Fibroblast of skin of left quadriceps (primary cell): ENCODE results near the gene SCARF2.
"Not testable (repeated sequence)": the region's sequence is repeated elsewhere in the genome, so short reads cannot be mapped to it uniquely, and the experiment has no call there.

Source experiments
- DNase-seq, 2 experiments: peaks; one replicate each; pipeline ENCODE4 v3.0.0-alpha.2; 2013; ENCODE audit warnings: low read depth in 2 of 2

The SCARF2 gene

DNA sequence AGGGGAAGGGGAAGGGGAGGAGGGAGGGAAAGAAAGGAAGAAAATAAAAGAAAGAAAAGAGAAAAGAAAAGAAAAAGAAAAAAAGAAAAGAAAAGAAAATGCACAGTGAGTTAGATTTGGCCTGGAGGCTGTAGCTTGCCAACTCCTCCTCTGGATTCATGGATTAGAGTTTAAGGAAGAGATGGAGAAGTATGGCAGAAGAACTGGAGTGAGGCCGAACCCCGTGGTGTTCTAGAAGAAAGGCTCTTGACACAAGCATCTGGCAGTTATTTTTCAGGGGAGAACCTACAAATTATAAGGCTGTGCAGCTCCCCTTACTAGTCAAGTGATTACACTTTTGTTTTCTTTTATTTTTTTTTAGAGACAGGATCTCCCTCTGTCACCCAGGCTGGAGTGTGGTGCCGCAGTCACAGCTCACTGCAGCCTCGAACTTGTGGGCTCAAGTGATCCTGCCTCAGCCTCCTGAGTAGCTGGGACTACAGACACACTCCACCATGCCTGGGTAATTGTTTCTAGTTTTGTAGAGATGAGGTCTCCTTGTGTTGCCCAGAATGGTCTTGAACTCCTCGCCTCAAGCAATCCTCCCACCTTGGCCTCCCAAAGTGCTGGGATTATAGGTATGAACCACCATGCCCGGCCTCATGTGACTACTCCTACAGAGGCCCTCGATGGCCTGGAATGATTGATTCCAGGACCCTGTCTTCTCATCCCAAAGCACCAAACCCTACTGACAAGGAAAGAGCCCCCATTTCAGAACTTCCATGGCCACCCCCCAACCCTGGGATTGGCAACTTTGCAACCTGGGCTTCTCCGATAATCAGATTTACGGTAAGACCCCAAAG is 24.2 kb downstream of the SCARF2 start:
- no peak for DNase-seq

DNA sequence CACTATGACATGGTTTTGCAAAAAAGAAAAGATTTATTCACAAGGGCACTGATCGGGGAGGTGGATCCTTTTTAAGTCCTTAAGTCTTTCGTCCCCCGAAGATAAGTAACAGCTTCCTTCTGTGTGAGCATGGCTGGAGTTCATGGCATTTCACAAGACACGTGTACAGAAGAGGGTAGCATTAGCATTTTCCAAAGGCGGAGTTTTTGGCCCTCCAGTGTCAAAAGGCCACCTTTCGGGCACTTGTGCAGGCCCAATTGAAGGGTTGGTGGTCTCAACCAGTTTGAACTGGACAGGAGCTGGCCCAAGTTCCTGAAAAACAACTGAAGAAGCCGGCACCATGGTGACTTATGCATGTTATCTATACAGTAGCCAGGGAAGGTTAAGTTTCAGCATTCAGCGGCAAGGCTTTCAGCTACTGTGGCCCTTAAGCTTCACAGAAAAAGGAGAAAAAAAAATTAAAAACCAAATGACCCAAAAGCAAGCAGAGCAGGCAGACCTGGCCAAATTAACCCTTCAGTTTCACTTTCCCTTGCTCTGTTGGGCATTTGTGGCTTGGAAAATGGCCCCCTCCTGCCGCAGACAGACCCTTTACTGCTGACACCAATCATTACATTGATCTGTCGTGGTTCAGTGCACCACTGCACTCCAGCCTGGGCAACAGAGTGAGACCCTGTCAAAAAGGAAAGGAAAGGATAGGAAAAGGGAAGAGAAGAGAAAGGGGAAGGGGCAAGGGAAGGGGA is 25.0 kb downstream of the SCARF2 start:
- no peak for DNase-seq

DNA sequence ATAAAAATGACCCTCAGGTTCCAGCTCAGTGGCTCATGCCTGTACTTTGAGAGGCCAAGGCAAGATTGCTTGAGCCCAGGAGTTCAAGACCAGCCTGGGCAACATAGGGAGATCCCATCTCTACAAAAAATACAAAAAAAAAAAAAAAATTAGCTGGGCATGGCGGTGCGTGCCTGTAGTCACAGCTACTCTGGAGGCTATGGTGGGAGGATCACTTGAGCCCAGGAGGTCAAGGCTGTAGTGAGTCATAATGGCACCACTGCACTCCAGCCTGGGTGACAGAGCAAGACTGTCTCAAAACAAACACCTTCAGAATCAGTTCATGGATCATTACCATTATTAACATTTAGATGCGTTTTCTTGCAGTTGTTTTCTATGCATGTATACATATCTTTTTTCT is 28.2 kb downstream of the SCARF2 start:
- not testable (repeated sequence) for DNase-seq

DNA sequence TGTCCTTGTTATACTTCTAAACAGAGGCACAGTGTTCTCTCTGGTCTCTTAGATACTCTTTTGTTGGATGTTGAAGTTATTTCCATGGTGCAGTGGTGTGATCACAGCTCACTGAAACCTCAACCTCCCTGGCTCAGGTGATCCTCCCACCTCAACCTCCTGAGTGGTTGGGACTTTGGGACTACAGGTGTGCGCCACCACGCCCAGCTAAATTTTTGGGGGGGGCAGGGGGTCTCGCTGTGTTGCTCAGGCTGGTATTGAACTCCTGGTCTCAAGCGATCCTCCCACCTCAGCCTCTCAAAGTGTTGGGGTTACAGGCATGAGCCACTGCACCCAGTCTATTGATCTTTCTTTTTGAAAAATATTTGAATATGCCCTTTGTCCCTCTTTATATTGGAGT is 28.7 kb downstream of the SCARF2 start:
- DNase-seq, result no peak

DNA sequence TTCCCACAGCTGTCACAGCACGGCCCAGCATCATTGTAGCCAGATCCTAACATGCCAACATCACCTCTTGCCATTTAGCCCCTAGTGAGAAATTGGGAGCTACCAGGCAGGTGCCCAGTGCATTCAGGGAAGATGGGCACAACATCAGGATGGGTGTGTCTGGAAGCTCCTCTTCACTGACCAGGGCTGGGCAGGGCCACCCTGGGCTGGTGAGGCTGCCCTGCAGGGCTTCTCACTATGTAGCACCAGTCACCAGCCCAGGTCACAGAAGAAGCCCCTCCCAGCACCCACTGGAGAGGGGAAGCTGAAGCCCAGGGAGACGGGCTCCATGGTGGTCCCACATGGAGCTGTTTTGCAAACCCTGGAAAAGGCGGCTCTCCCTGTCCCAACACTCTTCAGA is 29.8 kb downstream of the SCARF2 start:
- DNase-seq, result no peak

DNA sequence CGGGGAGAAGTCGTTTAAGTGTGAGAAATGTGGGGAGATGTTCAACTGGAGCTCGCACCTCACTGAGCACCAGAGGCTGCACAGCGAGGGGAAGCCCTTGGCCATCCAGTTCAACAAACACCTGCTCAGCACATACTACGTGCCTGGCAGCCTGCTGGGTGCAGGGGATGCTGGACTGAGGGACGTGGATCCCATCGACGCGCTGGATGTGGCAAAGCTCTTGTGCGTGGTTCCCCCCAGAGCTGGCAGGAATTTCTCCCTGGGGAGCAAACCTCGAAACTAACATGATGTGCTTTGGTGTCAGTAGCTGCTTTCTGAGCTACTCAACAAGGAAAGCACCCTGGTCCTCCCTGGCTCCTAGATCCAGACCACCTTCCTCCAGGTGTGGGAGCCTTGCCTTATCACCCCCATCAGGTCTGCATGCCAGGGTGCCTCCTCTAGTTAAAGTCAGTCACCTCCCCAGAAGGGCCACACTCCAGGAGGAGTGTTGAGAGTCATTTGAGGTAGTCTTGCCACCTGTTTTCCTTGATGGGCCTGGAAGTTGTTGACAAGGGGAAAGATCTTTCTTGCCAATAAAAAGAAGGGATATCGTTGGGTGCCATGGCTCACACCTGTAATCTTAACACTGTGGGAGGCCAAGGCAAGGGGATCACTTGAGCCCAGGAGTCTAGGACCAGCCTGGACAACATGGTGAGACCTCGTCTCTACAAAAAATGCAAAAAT is 30.8 kb downstream of the SCARF2 start:
- no peak for DNase-seq

DNA sequence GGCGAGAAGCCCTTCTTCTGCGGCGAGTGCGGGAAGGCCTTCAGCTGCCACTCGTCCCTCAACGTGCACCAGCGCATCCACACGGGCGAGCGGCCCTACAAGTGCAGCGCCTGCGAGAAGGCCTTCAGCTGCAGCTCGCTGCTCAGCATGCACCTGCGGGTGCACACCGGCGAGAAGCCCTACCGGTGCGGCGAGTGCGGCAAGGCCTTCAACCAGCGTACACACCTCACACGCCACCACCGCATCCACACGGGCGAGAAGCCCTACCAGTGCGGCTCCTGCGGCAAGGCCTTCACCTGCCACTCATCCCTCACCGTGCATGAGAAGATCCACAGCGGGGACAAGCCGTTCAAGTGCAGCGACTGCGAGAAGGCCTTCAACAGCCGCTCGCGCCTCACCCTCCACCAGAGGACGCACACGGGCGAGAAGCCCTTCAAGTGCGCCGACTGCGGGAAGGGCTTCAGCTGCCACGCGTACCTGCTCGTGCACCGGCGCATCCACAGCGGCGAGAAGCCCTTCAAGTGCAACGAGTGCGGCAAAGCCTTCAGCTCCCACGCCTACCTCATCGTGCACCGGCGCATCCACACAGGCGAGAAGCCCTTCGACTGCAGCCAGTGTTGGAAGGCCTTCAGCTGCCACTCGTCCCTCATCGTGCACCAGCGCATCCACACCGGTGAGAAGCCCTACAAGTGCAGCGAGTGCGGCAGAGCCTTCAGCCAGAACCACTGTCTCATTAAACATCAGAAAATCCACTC is 31.5 kb downstream of the SCARF2 start:
- DNase-seq, result no peak

DNA sequence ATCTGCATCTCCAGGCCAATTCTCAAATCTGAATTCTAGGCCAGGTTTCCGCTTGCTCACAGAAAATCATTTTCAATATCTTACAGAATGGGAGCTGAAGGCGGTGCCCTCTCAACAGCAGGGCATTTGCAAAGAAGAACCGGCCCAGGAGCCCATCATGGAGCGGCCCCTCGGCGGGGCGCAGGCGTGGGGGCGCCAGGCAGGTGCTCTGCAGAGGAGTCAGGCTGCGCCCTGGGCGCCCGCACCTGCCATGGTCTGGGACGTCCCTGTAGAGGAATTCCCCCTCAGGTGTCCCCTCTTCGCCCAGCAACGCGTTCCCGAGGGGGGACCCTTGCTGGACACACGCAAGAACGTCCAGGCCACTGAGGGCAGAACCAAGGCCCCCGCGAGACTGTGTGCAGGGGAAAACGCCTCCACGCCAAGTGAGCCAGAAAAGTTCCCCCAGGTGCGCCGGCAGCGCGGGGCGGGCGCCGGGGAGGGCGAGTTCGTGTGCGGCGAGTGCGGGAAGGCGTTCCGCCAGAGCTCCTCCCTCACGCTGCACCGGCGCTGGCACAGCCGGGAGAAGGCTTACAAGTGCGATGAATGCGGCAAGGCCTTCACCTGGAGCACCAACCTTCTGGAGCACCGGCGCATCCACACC is 32.2 kb downstream of the SCARF2 start:
- no peak for DNase-seq

DNA sequence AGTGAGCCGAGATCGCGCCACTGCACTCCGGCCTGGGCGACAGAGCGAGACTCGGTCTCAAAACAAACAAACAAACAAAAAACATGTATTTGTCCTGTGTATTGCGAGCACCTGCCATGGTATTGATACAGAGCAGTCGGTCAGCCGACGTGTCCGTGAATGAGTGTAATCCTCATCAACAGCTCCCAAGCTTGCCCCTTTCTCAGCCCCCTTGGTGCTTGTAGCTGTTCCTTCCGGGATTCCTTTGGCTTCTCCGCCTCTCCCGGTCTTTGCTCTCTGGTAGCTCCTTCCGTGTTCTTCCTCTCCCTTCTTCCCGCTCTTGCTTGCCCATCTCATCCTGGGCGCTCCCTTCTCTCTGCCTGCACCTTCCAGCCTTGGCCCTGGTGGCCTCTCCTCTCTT is 32.7 kb downstream of the SCARF2 start:
- no peak for DNase-seq

DNA sequence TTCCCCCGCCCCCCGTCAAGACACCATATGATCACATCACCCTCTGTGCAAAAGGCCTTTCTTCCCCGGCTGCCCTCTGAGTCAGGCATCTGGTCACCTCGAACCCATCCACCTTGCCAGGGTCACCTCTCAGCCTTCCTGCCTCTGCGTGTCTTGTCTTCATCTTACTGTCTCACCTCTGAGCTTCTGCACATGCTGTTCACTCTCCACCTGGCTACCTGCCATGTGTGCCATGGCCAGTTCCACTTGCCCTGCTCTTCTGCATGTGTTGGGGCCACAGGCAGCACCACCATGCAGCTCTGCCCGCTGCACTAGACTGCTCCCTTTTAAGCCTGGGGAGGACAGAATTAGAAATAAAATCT is 33.9 kb downstream of the SCARF2 start:
- no peak for DNase-seq

DNA sequence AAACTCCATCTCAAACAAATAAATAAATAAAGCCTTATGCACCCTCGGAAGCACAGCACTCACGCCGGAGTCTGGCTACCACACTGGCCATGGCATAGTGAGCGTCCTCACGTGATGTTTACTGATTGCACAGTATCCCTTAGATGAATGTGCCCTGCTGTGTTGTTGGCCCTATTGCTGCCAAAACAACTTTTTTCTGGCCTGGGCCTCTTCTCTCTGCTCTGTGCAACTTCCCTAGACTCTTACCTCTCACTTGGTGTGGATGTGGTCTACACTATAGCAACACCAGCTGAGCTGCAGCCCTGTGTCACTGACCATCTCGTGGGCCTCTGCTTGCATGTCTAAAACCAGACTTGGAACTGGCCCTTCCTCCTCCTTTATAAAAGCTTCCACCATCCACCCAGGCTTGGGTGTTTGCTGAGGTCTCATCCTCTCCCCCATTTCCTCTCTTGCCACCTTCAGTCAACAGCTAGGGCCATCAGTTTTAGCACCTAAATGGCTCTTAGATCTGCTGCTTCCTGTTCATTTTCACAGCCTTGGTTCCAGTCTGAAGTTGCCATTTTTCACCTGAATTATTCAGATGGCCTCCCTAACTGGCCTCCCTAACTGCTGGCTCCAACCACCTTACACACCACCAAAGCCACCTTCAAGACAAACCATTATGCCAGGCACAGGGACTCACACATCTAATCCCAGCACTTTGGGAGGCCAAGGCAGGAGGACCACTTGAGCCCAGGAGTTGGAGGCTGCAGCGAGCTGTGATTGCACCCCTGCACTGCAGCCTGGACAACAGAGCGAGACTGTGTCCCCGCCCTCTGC is 34.5 kb downstream of the SCARF2 start:
- no peak for DNase-seq

DNA sequence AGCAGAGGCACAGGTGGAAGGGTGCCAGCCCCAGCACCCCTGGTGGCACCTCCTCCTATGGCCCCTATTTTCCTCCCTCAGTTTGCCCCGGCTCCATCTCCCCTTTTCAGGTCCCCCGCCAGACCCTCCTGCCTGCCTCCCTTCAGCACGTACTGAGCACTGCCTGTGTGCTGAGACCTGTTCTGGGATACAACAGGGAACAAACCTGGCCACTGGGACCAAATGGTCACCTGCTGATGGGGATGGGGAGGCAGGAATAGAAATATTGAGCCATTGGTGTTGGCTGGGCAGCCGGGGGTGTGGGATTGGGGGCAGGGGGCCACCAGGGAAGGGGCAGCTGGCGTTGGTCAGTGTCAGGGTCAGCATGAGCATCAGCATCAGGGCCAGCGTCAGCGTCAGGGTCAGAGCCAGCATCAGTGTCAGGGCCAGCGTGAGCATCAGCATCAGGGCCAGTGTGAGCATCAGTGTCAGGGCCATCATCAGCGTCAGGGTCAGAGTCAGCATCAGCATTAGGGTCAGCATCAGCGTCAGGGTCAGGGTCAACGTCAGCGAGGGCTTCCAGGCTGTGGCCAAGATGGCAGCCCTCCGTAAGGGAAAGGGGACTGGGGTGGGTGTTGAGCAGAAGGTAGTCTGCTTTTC is 36.1 kb downstream of the SCARF2 start:
- no peak for DNase-seq

DNA sequence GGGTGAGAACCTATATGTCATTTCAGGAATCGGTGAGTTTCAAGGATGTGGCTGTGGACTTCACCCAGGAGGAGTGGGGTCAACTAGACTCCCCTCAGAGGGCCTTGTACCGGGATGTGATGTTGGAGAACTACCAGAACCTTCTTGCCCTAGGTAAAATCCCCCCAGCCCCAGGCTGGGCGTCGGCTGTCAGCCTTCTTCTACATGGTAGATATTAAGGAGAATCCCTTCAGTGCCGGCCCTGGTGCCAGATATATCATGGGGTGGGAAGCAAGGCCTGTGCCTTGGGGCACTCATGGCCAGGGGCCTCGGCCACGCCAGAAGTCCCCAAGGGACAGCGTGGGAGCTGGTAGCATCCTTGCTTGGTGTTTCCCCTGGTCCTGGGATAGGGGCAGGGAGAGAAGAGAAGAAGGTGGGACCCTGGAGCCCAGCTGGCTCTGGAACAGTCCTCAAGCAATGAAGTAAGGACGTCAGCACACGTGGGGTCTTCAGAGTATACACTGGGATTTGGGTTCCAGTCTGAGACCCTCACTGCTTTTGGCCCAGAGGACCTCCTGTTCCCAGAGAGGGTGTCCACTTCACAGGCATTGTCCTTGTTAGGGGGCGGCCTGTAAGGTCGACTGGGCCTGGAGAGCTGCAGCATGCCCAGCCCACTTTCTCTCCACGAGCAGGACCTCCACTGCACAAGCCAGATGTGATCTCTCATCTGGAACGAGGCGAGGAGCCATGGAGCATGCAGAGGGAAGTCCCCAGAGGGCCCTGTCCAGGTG is 36.8 kb downstream of the SCARF2 start:
- DNase-seq, result no peak

DNA sequence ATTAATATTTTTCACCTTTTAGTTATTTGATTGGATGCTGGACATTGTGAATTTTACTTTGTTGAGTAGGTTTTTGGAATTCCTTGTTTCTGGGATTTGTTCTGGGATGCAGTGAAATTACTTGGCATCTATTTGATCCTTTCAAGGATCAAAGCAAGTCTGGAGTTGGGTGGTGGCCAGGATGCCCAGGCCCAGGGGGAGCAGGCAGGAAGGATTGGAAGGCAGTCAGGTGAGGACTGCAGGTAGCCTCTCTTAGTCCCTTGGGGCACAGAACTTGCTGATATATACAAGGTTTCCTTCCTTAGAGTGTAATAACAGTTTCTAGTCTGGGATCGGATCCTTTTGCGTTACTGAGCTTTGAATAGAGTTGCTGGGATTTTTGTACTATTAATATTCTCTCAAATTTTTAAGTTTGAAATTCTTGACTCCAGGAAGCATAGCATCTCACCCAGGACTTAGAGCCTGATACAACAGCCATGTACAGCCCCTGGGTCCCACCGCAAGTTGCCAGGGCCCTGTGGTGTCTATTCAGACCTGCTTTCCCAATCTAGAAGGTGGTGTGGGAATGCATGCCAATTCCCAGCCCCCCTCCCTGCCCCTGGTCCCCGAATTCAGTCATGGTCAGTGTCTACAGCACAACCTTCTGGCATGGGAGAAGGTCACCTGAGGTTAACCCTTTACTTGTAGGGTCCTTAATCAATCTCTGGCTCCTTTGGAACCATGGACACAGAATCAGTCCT is 37.6 kb downstream of the SCARF2 start:
- DNase-seq, result no peak

DNA sequence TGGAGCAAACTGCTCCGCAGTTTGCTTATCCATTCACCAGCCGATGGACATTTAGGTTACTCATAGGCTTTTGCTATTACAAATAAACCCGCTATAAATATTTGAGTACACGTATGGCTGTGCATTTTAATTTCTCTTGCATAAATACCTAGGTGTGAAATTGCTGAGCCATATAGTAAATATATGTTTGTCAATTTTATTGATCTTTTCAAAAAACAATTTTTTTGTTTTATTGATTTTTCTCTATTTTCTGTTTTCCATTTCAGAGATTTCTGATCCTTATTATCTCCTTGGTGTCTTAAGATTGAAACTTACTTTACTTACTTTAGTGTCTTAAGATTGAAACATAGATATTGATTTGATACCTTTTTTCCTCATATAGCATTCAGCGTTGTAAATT is 39.2 kb downstream of the SCARF2 start:
- no peak for DNase-seq

DNA sequence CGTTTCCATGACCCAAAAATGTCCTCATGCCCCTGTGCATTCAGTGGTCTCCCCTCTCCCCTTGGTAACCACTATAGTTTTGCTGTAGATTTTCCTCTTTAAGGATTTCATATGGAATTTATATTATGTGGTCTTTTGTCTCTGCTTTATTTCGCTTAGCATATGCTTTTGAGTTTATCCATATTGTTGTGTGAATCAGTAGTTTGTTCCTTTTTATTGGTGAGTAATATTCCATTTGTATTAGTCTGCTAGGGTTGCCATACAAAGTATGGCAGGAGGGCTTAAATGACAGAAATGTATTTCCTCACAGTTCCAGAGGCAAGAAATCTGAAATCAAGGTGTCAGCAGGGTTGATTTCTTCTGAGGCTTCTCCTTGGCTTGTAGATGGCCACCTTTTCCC is 40.1 kb downstream of the SCARF2 start:
- DNase-seq, result no peak

DNA sequence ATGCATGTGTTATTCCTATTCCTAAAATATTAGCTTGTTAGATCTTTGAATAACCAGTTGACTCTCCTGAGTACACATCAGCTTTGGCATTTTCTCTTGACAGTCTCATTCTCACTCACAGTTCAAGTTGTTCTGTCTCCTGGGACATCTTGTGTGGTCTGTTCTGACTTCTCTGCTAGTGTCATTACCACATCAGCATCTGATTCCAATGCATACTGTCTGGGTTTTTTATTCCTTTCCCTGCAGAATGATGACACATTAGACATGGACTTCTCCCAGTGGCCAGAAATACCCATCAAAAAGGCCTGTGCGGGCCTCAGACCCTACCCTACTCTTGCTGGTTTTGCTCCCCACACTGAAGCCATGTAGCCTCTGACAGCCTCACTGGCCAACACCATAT is 41.0 kb downstream of the SCARF2 start:
- DNase-seq, result peak; percentile 56 to 57

DNA sequence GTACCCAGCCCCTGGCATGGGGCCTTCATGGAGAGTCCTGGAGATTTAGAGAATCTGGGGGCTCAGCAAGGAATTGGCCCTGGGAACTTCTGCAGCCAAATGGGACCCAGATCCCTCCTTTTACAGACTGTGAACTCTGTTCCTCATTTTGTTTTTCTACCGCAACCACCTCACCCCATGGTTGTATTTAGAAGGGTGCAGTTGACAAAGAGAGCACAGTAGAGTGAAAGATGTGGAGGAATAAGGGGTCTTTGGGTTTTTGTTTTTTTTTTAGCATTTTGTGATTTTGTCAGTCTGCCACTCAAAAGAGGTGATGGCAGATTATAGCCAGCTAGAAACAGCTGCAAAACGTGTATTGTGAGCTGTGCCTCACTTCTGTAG is 41.7 kb downstream of the SCARF2 start:
- DNase-seq, result no peak
